HepG2 (cell line): ENCODE data around the gene TWNK. TPM values are rescaled to one million over a fixed set of nuclear protein-coding genes. Genes with fewer than 3 reads are reported as not detected.
"Not testable (repeated sequence)": the region's sequence is repeated elsewhere in the genome, so short reads cannot be mapped to it uniquely, and the experiment has no call there.

Experiments used
- ATAC-seq: fragments of 200-7000 bp; cut with Tn5 transposase; 3 replicates; pipeline ENCODE4 v1.9.1; 2020; ENCODE audit warnings: mild to moderate bottlenecking, moderate library complexity
- BruUV-seq: library from RNA; stranded (reverse); fragments of 400-500 nt; replicated peaks from 2 replicates; lab custom pipeline; 2021; lab: Mats Ljungman, UMichigan
- CTCF ChIA-PET: fragments of 300-600 bp; formaldehyde crosslinking; extraction: SDS; loops from one replicate; lab custom pipeline; 2021; ENCODE audit warnings: low total read pairs, inconsistent platforms, low intra/inter-chr PET ratio; lab: Yijun Ruan, JAX
- POLR2A ChIA-PET: fragments of 350-600 bp; sonication (Branson Sonifier 250); formaldehyde crosslinking; loops from one replicate; lab custom pipeline; 2020; ENCODE audit warnings: antibody characterized with exemption, inconsistent platforms; lab: Yijun Ruan, JAX
- DNase-seq: peaks from one replicate; pipeline ENCODE4 v3.0.0-alpha.2; 2015; ENCODE audit warnings: low spot score
- FAIRE-seq: peaks from 3 replicates; lab custom pipeline; 2011; peaks lifted over from hg19 to GRCh38; lab: Jason Lieb, UNC
- H2AFZ ChIP-seq: one replicate; pipeline ENCODE4 v1.6.1; 2011; ENCODE audit warnings: low read length, inconsistent platforms
- H3K27ac ChIP-seq: fragments of 300-600 bp; 3 replicates; pipeline ENCODE4 v1.8.0; 2011; ENCODE audit warnings: mixed run types, mild to moderate bottlenecking, mixed read lengths, low read length, inconsistent platforms; ENCODE audit not compliant: insufficient read depth; ENCODE audit errors: extremely low read length
- H3K27me3 ChIP-seq, 2 experiments: fragments of 200-600 bp in 1 of 2; 2 replicates in 1 of 2; 3 replicates in 1 of 2; pipeline versions ENCODE4 v1.6.0 to v1.8.0; 2011; ENCODE audit warnings: low read length in 2 of 2, mild to moderate bottlenecking in 2 of 2, moderate library complexity in 2 of 2, inconsistent platforms in 1 of 2; ENCODE audit not compliant: insufficient read depth in 2 of 2, control insufficient read depth in 1 of 2
- H3K36me3 ChIP-seq, 2 experiments: fragments of 200-600 bp in 1 of 2; replicated peaks in 1 of 2; 2 replicates in 1 of 2; 3 replicates in 1 of 2; pipeline versions ENCODE4 v1.5.1 to v1.8.0; 2011; ENCODE audit warnings: low read length in 2 of 2, inconsistent platforms in 1 of 2; ENCODE audit not compliant: insufficient read depth in 2 of 2, control insufficient read depth in 1 of 2
- H3K4me1 ChIP-seq: 2 replicates; pipeline ENCODE4 v1.5.1; 2012; ENCODE audit warnings: low read length, inconsistent platforms; ENCODE audit not compliant: insufficient read depth
- H3K4me2 ChIP-seq: 2 replicates; pipeline ENCODE4 v1.6.0; 2011; ENCODE audit warnings: low read depth, low read length, inconsistent platforms
- H3K4me3 ChIP-seq, 3 experiments: fragments of 200-600 bp in 1 of 3; sonication (generic), shearing (Covaris generic) in 1 of 3; replicated peaks in 1 of 3; 2 replicates each; pipeline ENCODE4 v1.5.1; 2011 to 2016; ENCODE audit warnings: low read length in 3 of 3, inconsistent platforms in 2 of 3, low read depth in 2 of 3, mild to moderate bottlenecking in 2 of 3, control low read depth in 1 of 3, mixed read lengths in 1 of 3; ENCODE audit not compliant: insufficient read depth in 1 of 3
- H3K79me2 ChIP-seq: one replicate; pipeline ENCODE4 v1.6.1; 2011; ENCODE audit warnings: low read length, inconsistent platforms; ENCODE audit not compliant: insufficient read depth
- H3K9ac ChIP-seq: 2 replicates; pipeline ENCODE4 v1.6.0; 2011; ENCODE audit warnings: mild to moderate bottlenecking, low read depth, low read length, inconsistent platforms; ENCODE audit not compliant: insufficient read depth
- H3K9me3 ChIP-seq: 2 replicates; pipeline ENCODE4 v1.5.1; 2012; ENCODE audit warnings: mild to moderate bottlenecking, low read length
- H4K20me1 ChIP-seq: 2 replicates; pipeline ENCODE4 v1.6.0; 2011; ENCODE audit warnings: inconsistent platforms, mild to moderate bottlenecking, low read length, moderate library complexity; ENCODE audit not compliant: insufficient read depth
- FOXK1 ChIP-seq: sonication (generic); formaldehyde crosslinking; IDR thresholded peaks from 2 replicates; pipeline ENCODE4 v1.4.0; 2020; ENCODE audit warnings: low read depth, missing genetic modification reagents, borderline replicate concordance
- GATA4 ChIP-seq: sonication (generic); IDR thresholded peaks from 2 replicates; pipeline ENCODE4 v1.6.1; 2016; ENCODE audit warnings: antibody characterized with exemption, low read depth, borderline replicate concordance
- HDAC2 ChIP-seq: sonication (generic); formaldehyde crosslinking; IDR thresholded peaks from 2 replicates; pipeline ENCODE4 v1.4.0; 2020; ENCODE audit warnings: missing genetic modification reagents
- HIC2 ChIP-seq: sonication (generic); formaldehyde crosslinking; IDR thresholded peaks from 2 replicates; pipeline ENCODE4 v1.9.0; 2022; ENCODE audit warnings: low read depth, missing genetic modification reagents
- KAT8 ChIP-seq: IDR thresholded peaks from 2 replicates; pipeline ENCODE4 v1.6.1; 2016; ENCODE audit warnings: missing genetic modification reagents, missing compliant biosample characterization
- KDM6A ChIP-seq: IDR thresholded peaks from 2 replicates; pipeline ENCODE4 v1.6.1; 2016; ENCODE audit warnings: low read depth
- PHF21A ChIP-seq: sonication (generic); formaldehyde crosslinking; IDR thresholded peaks from 2 replicates; pipeline ENCODE4 v1.5.0; 2020; ENCODE audit warnings: mild to moderate bottlenecking, missing genetic modification reagents
- SPEN ChIP-seq: sonication (generic); formaldehyde crosslinking; IDR thresholded peaks from 2 replicates; pipeline ENCODE4 v1.5.1; 2020; ENCODE audit warnings: low read depth, mild to moderate bottlenecking, missing genetic modification reagents
- XRCC5 ChIP-seq: fragments of 200-400 bp; formaldehyde crosslinking; optimal IDR thresholded peaks from 2 replicates; pipeline ENCODE3; 2017; ENCODE audit warnings: mild to moderate bottlenecking, low read length
- ZBTB7B ChIP-seq: sonication (generic); formaldehyde crosslinking; IDR thresholded peaks from 2 replicates; pipeline ENCODE4 v1.4.0; 2020; ENCODE audit warnings: missing genetic modification reagents
- ZMYM2 ChIP-seq: sonication (generic); formaldehyde crosslinking; IDR thresholded peaks from 2 replicates; pipeline ENCODE4 v1.8.0; 2022; ENCODE audit warnings: mild to moderate bottlenecking, missing genetic modification reagents
- ZNF609 ChIP-seq: sonication (generic); formaldehyde crosslinking; IDR thresholded peaks from 2 replicates; pipeline ENCODE4 v1.4.0; 2020; ENCODE audit warnings: mild to moderate bottlenecking, missing genetic modification reagents, borderline replicate concordance
- ZNF629 ChIP-seq: sonication (generic); formaldehyde crosslinking; conservative IDR thresholded peaks from 2 replicates; pipeline ENCODE4 v1.5.0; 2020; ENCODE audit warnings: missing genetic modification reagents
- WGBS: methylation state at CpG from one replicate; pipeline ENCODE4 v1.1.6; 2017; ENCODE audit warnings: low lambda C conversion rate; 5-methylcytosine and 5-hydroxymethylcytosine counted together
- in situ Hi-C: cut with HindIII; loops from 2 replicates; pipeline ENCODE4 v1.10.0; 2017; ENCODE audit warnings: low pct_unique_long_range_greater_than_20kb; ENCODE audit not compliant: extremely low pct_ligation_motif_present
- intact Hi-C: fragments of 100-400 bp; cut with micrococcal nuclease; formaldehyde crosslinking; loops from one replicate; pipeline ENCODE4 v1.10.0; 2022; ENCODE audit not compliant: unreplicated experiment
- polyA plus RNA-seq, 8 experiments: library from polyadenylated mRNA; depleted of rRNA in 3 of 8; stranded (reverse) in 7 of 8; unstranded in 1 of 8; fragments of >200 nt; fragmentation: Illumina TruSeq in 4 of 8; extraction: Trizol in 4 of 8; gene quantifications; 2 replicates each; pipeline versions ENCODE4 v1.2.1 to v1.2.3, GENCODE V29; 2011 to 2016; ENCODE audit warnings: low read depth in 4 of 8, missing spikeins in 1 of 8, mixed read lengths in 1 of 8; ENCODE audit not compliant: insufficient read depth in 1 of 8
- total RNA-seq, 5 experiments: library from RNA; depleted of rRNA; stranded (reverse); fragments of >200 nt; fragmentation: Illumina TruSeq; extraction: Trizol; gene quantifications; 2 replicates each; pipeline ENCODE4 v1.2.3, GENCODE V29; 2016; ENCODE audit warnings: low read depth in 1 of 5
- TF ChIP-seq, protein P1 (sequence below): IDR thresholded peaks from 2 replicates; pipeline ENCODE4 v1.6.1; 2018; ENCODE audit warnings: missing genetic modification reagents, mild to moderate bottlenecking, missing compliant biosample characterization
- TF ChIP-seq, protein P2 (sequence below): sonication (generic); IDR thresholded peaks from 2 replicates; pipeline ENCODE4 v1.6.1; 2016; ENCODE audit warnings: low read depth, borderline replicate concordance

The TWNK gene
- total and polyA plus RNA-seq, 2 of the 13 experiments (the other 11 are each of a cell fraction or from before 2014, with no cell fraction given): 10.7 to 16.5 TPM

GRCh38 chr10:101034404-101034803, 47.1 kb downstream of the TWNK start:
- peaks cover 55% of the 10 kb centered on the region for H3K4me1 ChIP-seq
- H3K9ac ChIP-seq, BruUV-seq, H4K20me1 ChIP-seq, ATAC-seq, H3K9me3 ChIP-seq, H3K79me2 ChIP-seq, H3K27me3 ChIP-seq, H2AFZ ChIP-seq, CTCF ChIA-PET: not testable (repeated sequence)
- intact Hi-C loops: loop anchor here (5.0 kb wide), 1 partner anchor 33 kb away; no protein-coding TSS in a partner anchor
- peak overlapping the region in 1 of 3 experiments; percentile 4; a peak in 1 of 6 replicates for H3K4me3 ChIP-seq
- POLR2A ChIA-PET: interaction anchor here (1.0 to 1.5 kb wide), 4 partner anchors 9 to 37 kb away, joined by 3 to 15 read pairs (median 8); partner anchors contain the start of gene KAZALD1
- H3K4me2 ChIP-seq: peak overlapping the region; percentile 46
- 3% methylated on average over 4 of the region's 4 CpGs for WGBS
- peaks cover 9 to 28% of the 10 kb centered on the region in 2 experiments; a peak in 3 of 5 replicates for H3K36me3 ChIP-seq
- DNase-seq (peak; percentile 56), FAIRE-seq (peak; percentile 39)
- in situ Hi-C loops: loop anchor here (5.0 kb wide), 1 partner anchor 33 kb away; no protein-coding TSS in a partner anchor
- H3K27ac ChIP-seq: peak overlapping the region; percentile 43
- TF ChIP-seq, protein P1, sequence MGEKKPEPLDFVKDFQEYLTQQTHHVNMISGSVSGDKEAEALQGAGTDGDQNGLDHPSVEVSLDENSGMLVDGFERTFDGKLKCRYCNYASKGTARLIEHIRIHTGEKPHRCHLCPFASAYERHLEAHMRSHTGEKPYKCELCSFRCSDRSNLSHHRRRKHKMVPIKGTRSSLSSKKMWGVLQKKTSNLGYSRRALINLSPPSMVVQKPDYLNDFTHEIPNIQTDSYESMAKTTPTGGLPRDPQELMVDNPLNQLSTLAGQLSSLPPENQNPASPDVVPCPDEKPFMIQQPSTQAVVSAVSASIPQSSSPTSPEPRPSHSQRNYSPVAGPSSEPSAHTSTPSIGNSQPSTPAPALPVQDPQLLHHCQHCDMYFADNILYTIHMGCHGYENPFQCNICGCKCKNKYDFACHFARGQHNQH (CRISPR knock-in tag): 0 out of 2 replicates have a peak, but pooled peaks have one; percentile 45
- TF ChIP-seq XRCC5 (peak; percentile 58), ZNF629 (CRISPR knock-in tag) (peak; percentile 91), KDM6A (CRISPR knock-in tag) (peak; percentile 55; the same call in 1 of the 2 replicates), ZBTB7B (CRISPR knock-in tag) (peak; percentile 70), ZNF609 (CRISPR knock-in tag) (peak; percentile 55; the same call in 1 of the 2 replicates), KAT8 (peak; percentile 19; the same call in 1 of the 2 replicates), ZMYM2 (0 out of 2 replicates have a peak, but pooled peaks have one; percentile 52), SPEN (CRISPR knock-in tag) (peak; percentile 57; the same call in 1 of the 2 replicates), GATA4 (0 out of 2 replicates have a peak, but pooled peaks have one; percentile 20), HIC2 (0 out of 2 replicates have a peak, but pooled peaks have one; percentile 56), HDAC2 (CRISPR knock-in tag) (peak; percentile 49; the same call in 1 of the 2 replicates), PHF21A (CRISPR knock-in tag) (peak; percentile 94), FOXK1 (0 out of 2 replicates have a peak, but pooled peaks have one; percentile 21)
- TF ChIP-seq, protein P2, sequence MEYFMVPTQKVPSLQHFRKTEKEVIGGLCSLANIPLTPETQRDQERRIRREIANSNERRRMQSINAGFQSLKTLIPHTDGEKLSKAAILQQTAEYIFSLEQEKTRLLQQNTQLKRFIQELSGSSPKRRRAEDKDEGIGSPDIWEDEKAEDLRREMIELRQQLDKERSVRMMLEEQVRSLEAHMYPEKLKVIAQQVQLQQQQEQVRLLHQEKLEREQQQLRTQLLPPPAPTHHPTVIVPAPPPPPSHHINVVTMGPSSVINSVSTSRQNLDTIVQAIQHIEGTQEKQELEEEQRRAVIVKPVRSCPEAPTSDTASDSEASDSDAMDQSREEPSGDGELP: 0 out of 2 replicates have a peak, but pooled peaks have one; percentile 17
